Omental fat pad (tissue), 4 donors: Measurements from ENCODE around the gene FBXO42. TPM values are rescaled to one million over a fixed set of nuclear protein-coding genes. Genes with fewer than 3 reads are reported as not detected.

Experiments used
- ATAC-seq: fragments of 150-250 bp; one replicate; pipeline ENCODE4 v1.9.1; 2016; ENCODE audit warnings: mild to moderate bottlenecking, moderate library complexity; ENCODE audit not compliant: low FRiP score
- DNase-seq: peaks from one replicate; pipeline ENCODE4 v3.0.0-alpha.2; 2019; ENCODE audit warnings: low spot score
- total RNA-seq, 4 donors: library from RNA; depleted of rRNA; stranded (reverse); fragments of >200 nt; gene quantifications; one replicate each; pipeline ENCODE4 v1.1.0, GENCODE V29; 2016
- TF ChIP-seq, protein P1 (sequence below), 3 donors: fragments of 450-650 bp; IDR thresholded peaks; one replicate each; pipeline ENCODE4 v1.5.1; 2016 to 2017; ENCODE audit warnings: antibody characterized with exemption in 3 of 3, mild to moderate bottlenecking in 3 of 3, moderate library complexity in 2 of 3

The FBXO42 gene
- total RNA-seq, 4 donors from 2014 or later: 16.1 to 29.8 (median 19.2) TPM

DNA sequence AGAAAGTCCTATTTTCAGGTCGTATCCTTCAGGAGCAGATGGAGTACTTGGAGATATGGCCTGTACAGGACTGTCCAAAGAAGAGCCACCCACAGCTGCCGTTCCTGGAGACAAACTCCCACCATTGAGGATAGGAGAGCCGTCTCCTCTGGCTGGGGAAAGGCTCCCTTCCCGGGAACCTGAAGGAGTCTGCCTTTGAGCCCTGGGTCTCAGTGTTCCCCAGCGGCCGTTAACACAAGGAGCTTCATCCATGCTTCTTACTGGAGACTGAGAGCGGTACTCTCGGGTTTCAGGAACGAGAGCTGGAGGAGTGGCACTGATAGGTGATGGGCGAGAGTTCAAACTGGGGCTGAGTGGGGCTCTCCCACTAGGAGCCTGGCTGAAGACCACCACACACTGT is 100.9 kb downstream of the FBXO42 start:
- ATAC-seq: no peak
- no peak for DNase-seq
- TF ChIP-seq, protein P1, sequence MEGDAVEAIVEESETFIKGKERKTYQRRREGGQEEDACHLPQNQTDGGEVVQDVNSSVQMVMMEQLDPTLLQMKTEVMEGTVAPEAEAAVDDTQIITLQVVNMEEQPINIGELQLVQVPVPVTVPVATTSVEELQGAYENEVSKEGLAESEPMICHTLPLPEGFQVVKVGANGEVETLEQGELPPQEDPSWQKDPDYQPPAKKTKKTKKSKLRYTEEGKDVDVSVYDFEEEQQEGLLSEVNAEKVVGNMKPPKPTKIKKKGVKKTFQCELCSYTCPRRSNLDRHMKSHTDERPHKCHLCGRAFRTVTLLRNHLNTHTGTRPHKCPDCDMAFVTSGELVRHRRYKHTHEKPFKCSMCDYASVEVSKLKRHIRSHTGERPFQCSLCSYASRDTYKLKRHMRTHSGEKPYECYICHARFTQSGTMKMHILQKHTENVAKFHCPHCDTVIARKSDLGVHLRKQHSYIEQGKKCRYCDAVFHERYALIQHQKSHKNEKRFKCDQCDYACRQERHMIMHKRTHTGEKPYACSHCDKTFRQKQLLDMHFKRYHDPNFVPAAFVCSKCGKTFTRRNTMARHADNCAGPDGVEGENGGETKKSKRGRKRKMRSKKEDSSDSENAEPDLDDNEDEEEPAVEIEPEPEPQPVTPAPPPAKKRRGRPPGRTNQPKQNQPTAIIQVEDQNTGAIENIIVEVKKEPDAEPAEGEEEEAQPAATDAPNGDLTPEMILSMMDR (IDR thresholded peaks at IDR 0.05): no peak

DNA sequence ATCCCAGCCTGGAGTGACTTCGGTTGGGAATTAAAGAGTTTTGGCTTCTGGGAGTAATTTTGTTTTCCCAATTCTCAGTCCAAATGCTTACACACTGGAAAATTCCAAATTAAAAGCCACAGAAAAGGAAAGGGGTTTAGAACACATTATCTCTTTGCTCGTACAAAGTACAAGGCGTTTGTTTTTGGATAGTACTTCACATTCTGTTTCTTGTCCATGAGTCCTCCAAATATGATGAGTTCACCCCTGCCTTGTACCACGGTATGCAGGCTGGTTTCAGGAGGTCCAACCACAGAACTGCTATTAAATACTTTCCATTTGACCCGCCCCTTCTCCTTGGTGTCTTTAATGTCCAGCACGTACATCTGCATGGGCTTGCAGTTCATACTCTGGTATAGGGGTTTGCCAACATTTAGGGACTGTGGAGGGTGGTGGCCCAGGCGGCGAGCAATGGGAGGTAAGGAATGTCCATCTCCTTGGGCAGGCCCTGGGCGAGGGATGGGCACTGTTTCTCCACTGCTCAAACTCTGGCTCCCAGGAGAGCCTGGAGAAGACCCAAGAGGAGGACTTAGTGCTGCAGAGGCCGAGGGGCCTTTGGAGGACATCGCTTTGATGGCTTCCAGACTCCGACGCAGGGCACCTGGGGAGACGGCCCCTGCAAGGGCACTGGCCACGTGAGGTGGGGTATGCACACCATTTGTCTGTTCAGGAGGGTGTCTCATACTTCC is 101.6 kb downstream of the FBXO42 start:
- TF ChIP-seq, protein P1 (IDR thresholded peaks at IDR 0.05): no peak
- ATAC-seq: no peak
- DNase-seq: no peak

DNA sequence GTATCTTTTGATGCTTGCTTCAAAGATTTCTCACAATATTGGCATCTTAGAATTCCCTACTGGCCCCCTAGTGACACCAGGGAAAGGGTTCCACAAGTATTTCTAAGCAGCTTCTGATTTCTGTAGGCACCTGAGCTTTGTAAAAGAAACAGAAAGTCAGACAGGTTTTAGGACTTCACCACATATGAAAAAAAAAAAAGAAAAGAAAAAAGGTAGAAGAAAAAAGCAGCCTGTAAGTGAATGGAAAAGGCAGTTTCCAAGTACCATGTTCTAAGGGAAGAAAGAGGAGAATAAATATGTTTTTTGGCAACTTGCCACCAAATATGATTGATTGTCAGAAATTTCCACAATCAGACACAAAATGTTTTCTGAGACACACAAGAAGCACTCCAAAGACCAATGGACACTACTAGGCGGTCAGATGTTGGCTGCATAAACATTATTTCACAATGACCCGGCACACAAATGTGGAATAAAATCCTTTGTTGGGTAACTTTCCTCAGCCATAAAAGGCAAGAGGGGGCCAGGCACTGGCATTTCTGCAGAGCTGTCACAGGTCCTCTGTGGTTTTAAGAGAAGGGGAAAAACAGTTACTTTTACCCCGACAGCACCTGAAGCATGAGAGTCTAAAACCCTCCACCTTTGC is 102.6 kb downstream of the FBXO42 start:
- TF ChIP-seq, protein P1 (IDR thresholded peaks at IDR 0.05): no peak
- peak; percentile 79 for ATAC-seq
- no peak for DNase-seq

DNA sequence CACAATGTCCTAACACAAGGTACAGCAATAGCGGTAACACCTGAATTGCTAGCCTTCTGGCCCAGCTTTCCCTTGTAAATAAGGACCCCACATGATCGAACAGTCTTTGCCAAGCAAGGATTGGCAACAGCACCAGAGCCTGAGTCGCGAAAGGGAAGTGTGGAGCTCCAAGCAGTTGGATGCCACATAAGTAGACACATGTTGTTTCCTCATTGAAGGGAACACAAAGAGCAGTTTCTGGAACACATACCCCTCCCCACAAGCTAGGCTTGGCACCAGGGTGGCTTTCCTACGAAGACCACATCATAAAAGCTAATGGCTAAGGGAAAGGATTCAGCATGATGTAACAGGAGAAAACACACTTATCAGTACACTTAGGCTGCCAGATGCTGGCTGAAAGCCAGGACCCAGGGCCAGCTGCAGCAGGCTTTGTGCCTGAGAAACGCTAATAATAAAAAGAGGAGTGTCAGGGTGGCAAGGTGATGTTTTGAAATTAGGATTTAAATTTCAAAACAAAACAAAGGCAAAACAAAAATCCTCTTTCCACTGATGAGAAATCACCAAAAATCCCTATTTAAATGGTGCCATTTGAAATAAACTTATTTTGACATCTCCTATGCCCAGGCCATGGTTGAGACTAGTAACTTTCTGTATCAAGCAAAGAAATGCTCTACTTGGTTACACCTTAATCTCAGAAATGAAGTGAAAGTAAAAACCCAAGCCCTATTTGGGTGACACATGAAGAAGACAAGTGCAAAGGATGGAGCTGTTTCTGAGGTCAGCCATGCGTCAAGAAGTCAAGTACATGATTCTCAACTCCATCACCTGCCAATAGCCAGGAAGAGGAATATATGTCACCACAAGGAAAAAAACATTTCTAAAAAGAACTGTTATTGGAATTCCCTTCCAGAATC is 103.4 kb downstream of the FBXO42 start:
- no peak for ATAC-seq
- peak; percentile 44 for DNase-seq
- TF ChIP-seq, protein P1 (IDR thresholded peaks at IDR 0.05): no peak

DNA sequence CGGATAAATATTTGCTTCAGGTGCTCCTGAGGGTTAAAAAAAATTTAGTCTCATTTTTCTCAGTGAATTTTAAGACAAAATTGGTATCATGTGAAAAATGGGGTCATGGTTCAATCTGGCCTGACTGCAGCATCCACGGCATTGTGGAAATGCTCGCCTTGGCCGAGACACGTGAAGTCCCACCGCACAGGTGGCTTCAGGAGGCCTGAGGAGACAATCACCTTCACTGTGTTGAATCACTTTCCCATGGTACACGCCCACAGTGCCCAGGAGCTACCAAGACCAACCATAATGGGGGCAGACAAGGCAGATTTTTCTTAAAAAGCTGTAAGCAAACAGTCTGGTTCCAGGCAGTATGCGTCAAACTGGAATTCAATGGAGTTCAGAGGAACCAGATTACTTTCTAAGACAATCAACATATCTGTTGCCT is 104.3 kb downstream of the FBXO42 start:
- ATAC-seq (no peak), DNase-seq (no peak)
- TF ChIP-seq, protein P1 (IDR thresholded peaks at IDR 0.05): no peak

DNA sequence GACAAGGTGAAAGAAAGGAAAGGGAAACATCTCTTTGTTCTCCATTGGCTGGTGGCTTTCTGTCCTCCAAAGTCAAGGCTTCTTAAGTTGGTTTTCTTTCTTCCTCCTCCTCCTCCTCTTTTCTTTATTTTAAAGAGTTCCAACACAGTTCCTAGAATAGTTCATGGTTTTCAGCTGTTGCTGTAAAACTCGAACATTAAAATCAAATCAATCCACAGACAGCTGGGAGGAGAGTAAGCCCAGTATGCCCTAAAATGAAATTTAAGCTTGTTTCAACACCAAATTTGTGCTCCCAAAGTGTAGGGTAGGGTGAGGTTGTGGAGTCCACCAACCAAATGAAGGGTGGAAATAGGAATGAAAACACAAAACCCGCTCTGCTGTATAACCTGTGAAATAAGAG is 104.8 kb downstream of the FBXO42 start:
- no peak for ATAC-seq
- TF ChIP-seq, protein P1 (IDR thresholded peaks at IDR 0.05): no peak
- DNase-seq: no peak
